ENCODE results near the gene ASPSCR1. TPM values are rescaled to one million over a fixed set of nuclear protein-coding genes. Genes with fewer than 3 reads are reported as not detected.

The ASPSCR1 gene
- total RNA-seq, 2 experiments from 2014 or later: 77.8 to 89.1 TPM

GRCh38 chr17:82010575-82011525, 33.4 kb downstream of the ASPSCR1 start:
- no peak for DNase-seq (ENCODE audit: low spot score)
- BruUV-seq (replicated peaks): no TSS peak
- Histone ChIP-seq H3K4me2 (ENCODE audit: low read length) (no peak overlapping the region), H3K79me2 (ENCODE audit: insufficient read depth, low read depth, low read length) (no peaks in the 10 kb centered on the region), H3K4me3 (ENCODE audit: low read depth, low read length, poor library complexity, severe bottlenecking) (no peak overlapping the region), H3K36me3 (ENCODE audit: insufficient read depth, low read length) (no peaks in the 10 kb centered on the region), H3K9me3 (ENCODE audit: low read length) (no peaks in the 10 kb centered on the region), H4K20me1 (ENCODE audit: insufficient read depth, low read length) (no peaks in the 10 kb centered on the region), H3K4me1 (ENCODE audit: insufficient read depth, low read length, poor library complexity, severe bottlenecking) (no peaks in the 10 kb centered on the region), H2AFZ (ENCODE audit: low read length) (no peak overlapping the region), H3K27ac (ENCODE audit: low read depth, low read length, poor library complexity, severe bottlenecking) (no peak overlapping the region), H3K9me2 (ENCODE audit: insufficient read depth, low read length) (no peaks in the 10 kb centered on the region)
- intact Hi-C loops (cut with micrococcal nuclease; ENCODE audit: unreplicated experiment): no loop called here
- no peak for TF ChIP-seq CTCF (conservative IDR thresholded peaks at IDR 0.05; ENCODE audit: low read length)
- no peak for TF ChIP-seq EZH2phosphoT487 (IDR thresholded peaks at IDR 0.05; ENCODE audit: borderline replicate concordance, low read depth, low read length)
- ChIA-PET CTCF (ENCODE audit: unreplicated experiment) (no interaction called here), POLR2A (no interaction called here)

- ChIA-PET POLR2A (no interaction called here), CTCF (ENCODE audit: unreplicated experiment) (no interaction called here)
- intact Hi-C loops (cut with micrococcal nuclease; ENCODE audit: unreplicated experiment): no loop called here
- Histone ChIP-seq H2AFZ (ENCODE audit: low read length) (no peak overlapping the region), H3K4me3 (ENCODE audit: low read depth, low read length, poor library complexity, severe bottlenecking) (no peak overlapping the region), H4K20me1 (ENCODE audit: insufficient read depth, low read length) (no peaks in the 10 kb centered on the region), H3K9me2 (ENCODE audit: insufficient read depth, low read length) (no peaks in the 10 kb centered on the region), H3K27ac (ENCODE audit: low read depth, low read length, poor library complexity, severe bottlenecking) (no peak overlapping the region), H3K4me1 (ENCODE audit: insufficient read depth, low read length, poor library complexity, severe bottlenecking) (no peaks in the 10 kb centered on the region), H3K4me2 (ENCODE audit: low read length) (no peak overlapping the region), H3K79me2 (ENCODE audit: insufficient read depth, low read depth, low read length) (no peaks in the 10 kb centered on the region), H3K9me3 (ENCODE audit: low read length) (no peaks in the 10 kb centered on the region), H3K36me3 (ENCODE audit: insufficient read depth, low read length) (no peaks in the 10 kb centered on the region)
- TF ChIP-seq CTCF (conservative IDR thresholded peaks at IDR 0.05; ENCODE audit: low read length) (no peak), EZH2phosphoT487 (IDR thresholded peaks at IDR 0.05; ENCODE audit: borderline replicate concordance, low read depth, low read length) (no peak)
- no TSS peak for BruUV-seq (replicated peaks)
- no peak for DNase-seq (ENCODE audit: low spot score)
Observed at GRCh38 chr17:82011617-82012187, 34.3 kb downstream of the ASPSCR1 start.

GRCh38 chr17:82012261-82012639, 34.8 kb downstream of the ASPSCR1 start:
- no peaks in the 10 kb centered on the region for H3K9me3 ChIP-seq (ENCODE audit: low read length)
- no peak overlapping the region for H3K4me3 ChIP-seq (ENCODE audit: low read depth, low read length, poor library complexity, severe bottlenecking)
- ChIA-PET POLR2A (no interaction called here), CTCF (ENCODE audit: unreplicated experiment) (no interaction called here)
- DNase-seq (ENCODE audit: low spot score): no peak
- H3K79me2 ChIP-seq (ENCODE audit: insufficient read depth, low read depth, low read length): no peaks in the 10 kb centered on the region
- H3K36me3 ChIP-seq (ENCODE audit: insufficient read depth, low read length): no peaks in the 10 kb centered on the region
- intact Hi-C loops (cut with micrococcal nuclease; ENCODE audit: unreplicated experiment): no loop called here
- no peak overlapping the region for H2AFZ ChIP-seq (ENCODE audit: low read length)
- BruUV-seq (replicated peaks): no TSS peak
- H3K4me1 ChIP-seq (ENCODE audit: insufficient read depth, low read length, poor library complexity, severe bottlenecking): no peaks in the 10 kb centered on the region
- TF ChIP-seq CTCF (conservative IDR thresholded peaks at IDR 0.05; ENCODE audit: low read length) (no peak), EZH2phosphoT487 (IDR thresholded peaks at IDR 0.05; ENCODE audit: borderline replicate concordance, low read depth, low read length) (no peak)
- no peak overlapping the region for H3K27ac ChIP-seq (ENCODE audit: low read depth, low read length, poor library complexity, severe bottlenecking)
- no peaks in the 10 kb centered on the region for H4K20me1 ChIP-seq (ENCODE audit: insufficient read depth, low read length)
- no peaks in the 10 kb centered on the region for H3K9me2 ChIP-seq (ENCODE audit: insufficient read depth, low read length)
- no peak overlapping the region for H3K4me2 ChIP-seq (ENCODE audit: low read length)
